ENCODE results near the gene AFAP1.

GRCh38 chr4:7735961-7736360 lies 203.7 kb downstream of the AFAP1 start:
- TF ChIP-seq CTCF (IDR thresholded peaks at IDR 0.05) (no peak), EZH2 (IDR thresholded peaks at IDR 0.05) (no peak), EZH2phosphoT487 (IDR thresholded peaks at IDR 0.05) (no peak)

Measured in neural progenitor cell (in vitro differentiated cells).